NCI-H345 (cell line): ENCODE results near the gene ZDHHC18.

Source experiments
- DNase-seq: peaks from one replicate; lab custom pipeline; 2025; lab: John Stamatoyannopoulos, UW

The ZDHHC18 gene

DNA sequence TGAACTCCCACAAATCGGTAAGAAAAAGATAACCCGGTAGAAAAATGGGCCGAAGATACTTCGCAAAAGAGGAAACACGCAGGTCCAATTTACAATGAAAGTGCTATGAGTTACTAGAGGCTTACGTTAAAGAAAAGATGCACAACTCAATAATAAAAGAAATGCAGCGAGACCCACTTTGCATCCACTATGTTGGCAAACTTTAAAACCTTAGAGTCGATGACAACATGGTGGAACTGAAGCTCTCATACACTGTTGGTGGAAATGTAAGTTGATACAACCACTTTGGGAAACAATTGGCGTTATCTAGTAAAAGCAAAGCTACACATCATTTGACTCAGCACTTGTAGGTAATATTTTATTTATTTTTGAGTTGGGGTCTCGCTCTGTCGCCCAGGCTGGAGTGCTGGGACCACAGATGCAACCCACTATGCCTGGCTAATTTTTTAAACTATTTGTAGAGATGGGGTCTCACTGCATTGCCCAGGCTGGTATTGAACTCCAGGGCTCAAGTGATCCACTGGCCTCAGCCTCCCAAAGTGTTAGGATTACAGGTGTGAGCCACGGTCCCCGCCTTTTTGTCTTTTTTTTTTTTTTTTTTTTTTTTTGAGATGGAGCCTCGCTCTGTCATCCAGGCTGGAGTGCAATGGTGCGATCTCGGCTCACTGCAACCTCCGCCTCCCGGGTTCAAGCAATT is 74.5 kb downstream of the ZDHHC18 start:
- no peak for DNase-seq
